ENCODE results near the gene ST3GAL2.
A peak's percentile ranks its signal among the peaks of the same experiment; 100 is the strongest.
"Not testable (repeated sequence)": the region's sequence is repeated elsewhere in the genome, so short reads cannot be mapped to it uniquely, and the experiment has no call there.

Gene ST3GAL2

GRCh38 chr16:70467113-70467512, 28.2 kb upstream of the ST3GAL2 start:
- DNase-seq: no peak

GRCh38 chr16:70466805-70467076, 27.8 kb upstream of the ST3GAL2 start:
- no peak for DNase-seq

GRCh38 chr16:70465999-70466804, 27.3 kb upstream of the ST3GAL2 start:
- DNase-seq: no peak

GRCh38 chr16:70463235-70463634, 24.3 kb upstream of the ST3GAL2 start:
- no peak for DNase-seq

- peak in 1 of 2 experiments; percentile 15 for DNase-seq
Measured at GRCh38 chr16:70460737-70461261, 21.9 kb upstream of the ST3GAL2 start.

- DNase-seq: no peak
Measured at GRCh38 chr16:70457446-70458166, 18.7 kb upstream of the ST3GAL2 start.

- DNase-seq: no peak
Measured at GRCh38 chr16:70455910-70456309, 17.0 kb upstream of the ST3GAL2 start.

- DNase-seq: peak; percentile 67 to 70
Measured at GRCh38 chr16:70454222-70455034, 15.5 kb upstream of the ST3GAL2 start, which contains the start of gene FCSK. Gene FCSK (plus strand): TSS chr16:70454595. CDS start chr16:70463191, 8,596 bp downstream.

GRCh38 chr16:70453892-70454221, 15.0 kb upstream of the ST3GAL2 start:
- DNase-seq: no peak

- no peak for DNase-seq
Measured at GRCh38 chr16:70453117-70453891, 14.4 kb upstream of the ST3GAL2 start.

GRCh38 chr16:70451004-70451340, 12.1 kb upstream of the ST3GAL2 start:
- DNase-seq: not testable (repeated sequence)

- DNase-seq: not testable (repeated sequence)
Measured at GRCh38 chr16:70450142-70451003, 11.5 kb upstream of the ST3GAL2 start.

- no peak for DNase-seq
Measured at GRCh38 chr16:70448075-70448474, 9.2 kb upstream of the ST3GAL2 start.

GRCh38 chr16:70444249-70445063, 5.6 kb upstream of the ST3GAL2 start:
- no peak for DNase-seq

- DNase-seq: no peak
Measured at GRCh38 chr16:70442344-70442743, 3.4 kb upstream of the ST3GAL2 start.

GRCh38 chr16:70441406-70441990, 2.6 kb upstream of the ST3GAL2 start:
- DNase-seq: no peak

- no peak for DNase-seq
Measured at GRCh38 chr16:70440009-70440692, 1.3 kb upstream of the ST3GAL2 start.

- DNase-seq: no peak
Measured at GRCh38 chr16:70438585-70438968, 323 bp downstream of the ST3GAL2 start.

Data from SW 1271 (cell line).